Activated CD8-positive, alpha-beta memory T cell treated with anti-CD3 and anti-CD28 coated beads for 36 hours (primary cell): ENCODE measurements around the gene BLOC1S2. TPM values are rescaled to one million over a fixed set of nuclear protein-coding genes. Genes with fewer than 3 reads are reported as not detected.

Experiments used
- CTCF ChIA-PET: fragments of 350-600 bp; sonication (Branson Sonifier 250); formaldehyde crosslinking; loops from one replicate; lab custom pipeline; 2021; ENCODE audit warnings: antibody characterized with exemption; lab: Charles Lee
- POLR2A ChIA-PET: fragments of 350-600 bp; sonication (Branson Sonifier 250); formaldehyde crosslinking; loops from one replicate; lab custom pipeline; 2021; ENCODE audit warnings: antibody characterized with exemption; lab: Charles Lee
- total RNA-seq, 2 experiments: library from RNA; stranded (reverse); gene quantifications; one replicate each; pipeline ENCODE4 v1.2.3, GENCODE V29; 2021

BLOC1S2 gene
- total RNA-seq: 10 to 100 TPM; 62.3 to 64.4 TPM

DNA sequence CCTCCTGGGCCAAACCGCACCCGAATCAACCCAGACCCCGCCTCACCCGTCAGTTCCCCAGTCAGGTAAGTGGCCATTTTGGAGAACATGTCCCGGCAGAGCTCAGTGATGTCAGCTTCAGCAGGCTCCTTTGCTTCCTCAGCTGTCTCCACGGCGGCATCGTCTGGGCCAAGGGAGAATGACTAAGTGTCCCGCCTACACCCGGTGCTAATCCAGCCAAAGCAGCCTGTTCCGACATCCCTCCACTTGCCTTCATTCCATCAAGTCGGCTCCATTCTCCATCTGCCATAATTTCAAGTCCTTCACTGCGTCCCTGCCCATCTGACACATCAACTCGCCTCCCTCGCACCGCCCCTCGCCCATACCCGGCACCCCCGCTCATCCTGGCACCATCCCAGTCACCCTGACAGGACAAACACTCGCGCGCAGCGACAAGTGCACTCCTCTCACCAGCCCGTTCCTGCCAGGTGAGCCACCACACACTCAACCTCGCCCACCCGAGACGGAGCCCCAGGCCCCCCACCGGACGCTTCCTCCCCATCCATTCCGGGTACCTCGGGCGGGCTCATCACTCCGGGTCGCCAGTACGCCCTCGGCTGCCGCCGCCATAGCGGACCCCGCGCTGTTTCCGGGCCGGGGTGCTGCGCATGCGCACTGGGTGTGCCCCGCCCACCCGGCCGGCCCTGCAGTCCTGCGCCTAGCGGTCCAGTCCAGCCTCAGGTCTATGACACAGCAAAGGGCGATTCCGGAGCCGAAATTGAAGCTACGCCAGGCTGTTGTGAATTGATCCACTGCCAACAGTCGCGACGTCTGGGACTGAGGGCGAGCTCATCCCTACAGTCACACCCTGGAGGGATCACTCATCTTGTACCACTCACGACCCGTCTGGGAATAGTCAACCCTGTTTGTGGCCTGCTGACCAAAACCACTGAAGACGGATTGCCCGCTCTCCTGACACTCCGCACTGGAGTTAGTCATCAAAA is at the start of gene BLOC1S2:
Gene BLOC1S2, minus strand, starts transcription at position 630 of the 983 bp plus-strand sequence. Its CDS starts 21 bp downstream, at position 609.
- CTCF ChIA-PET: interaction anchor here (0.9 kb wide), 1 partner anchor 11 kb away, joined by 3 read pairs; no protein-coding TSS in a partner anchor

DNA sequence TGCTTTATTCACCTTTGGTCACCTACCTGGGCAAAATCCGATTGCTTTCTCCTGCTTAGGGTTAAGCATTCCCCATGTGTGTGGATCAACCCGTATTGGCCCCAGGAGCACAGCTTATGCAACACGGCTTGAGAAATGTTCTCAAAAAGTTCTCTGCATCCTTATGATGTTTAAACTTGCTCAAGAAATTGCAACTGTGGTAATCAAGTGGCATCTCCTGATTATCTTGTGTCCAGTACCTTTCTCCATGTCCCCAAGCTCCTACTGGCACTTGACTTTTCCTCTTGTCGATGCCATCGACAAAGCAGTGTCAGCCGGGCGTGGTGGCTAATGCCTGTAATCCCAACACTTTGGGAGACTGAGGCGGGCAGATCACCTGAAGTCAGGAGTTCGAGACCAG is 48.3 kb upstream of the BLOC1S2 start:
- POLR2A ChIA-PET: no interaction called here

More for the DNA sequence above, at the start of gene BLOC1S2:
- POLR2A ChIA-PET: interaction anchor here (0.5 to 1.0 kb wide), 4 partner anchors 87 to 759 kb away, joined by 3 to 7 read pairs (median 4); partner anchors contain the start of gene HIF1AN

DNA sequence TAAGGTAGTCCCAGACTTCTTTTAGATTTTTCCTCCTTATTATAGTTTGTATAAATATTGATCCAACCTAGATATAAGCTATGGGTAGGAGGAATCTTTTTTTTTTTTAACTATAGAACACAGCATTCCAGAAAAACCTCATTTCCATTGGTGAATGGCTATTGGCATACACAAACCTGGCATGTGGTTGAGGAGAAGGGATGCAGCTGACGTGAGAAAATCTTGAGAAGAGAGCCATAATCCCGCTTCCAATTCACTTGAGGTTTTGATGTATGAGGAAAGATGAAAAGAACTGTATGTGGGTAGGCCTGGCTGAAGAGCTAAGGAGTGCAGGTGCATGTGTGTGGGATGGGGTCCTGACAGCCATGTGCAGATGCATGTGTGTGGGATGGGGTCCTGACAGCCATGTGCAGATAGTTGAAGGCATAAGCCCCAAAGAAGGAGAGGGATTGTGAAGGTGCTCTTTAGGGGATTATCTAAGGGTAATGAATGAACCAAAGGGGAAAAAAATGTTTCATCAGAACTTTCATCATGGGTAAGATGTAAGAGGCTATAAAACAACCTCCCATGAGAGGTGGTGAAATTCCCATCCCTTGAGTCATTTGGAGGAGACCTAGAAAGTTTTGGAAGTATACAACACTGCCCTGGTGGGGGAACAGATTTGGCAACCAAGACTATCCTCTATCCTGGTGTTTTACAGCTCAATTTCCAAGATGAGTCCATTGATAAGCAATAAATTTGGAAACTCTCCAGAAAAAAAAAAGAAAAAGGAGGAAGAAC is 47.4 kb upstream of the BLOC1S2 start:
- CTCF ChIA-PET: interaction anchor here (3.2 kb wide), 1 partner anchor 100 kb away, joined by 15 read pairs; no protein-coding TSS in a partner anchor
- POLR2A ChIA-PET: no interaction called here

More for the DNA sequence above, 48.3 kb upstream of the BLOC1S2 start:
- CTCF ChIA-PET: interaction anchor here (3.2 kb wide), 1 partner anchor 99 kb away, joined by 15 read pairs; no protein-coding TSS in a partner anchor

DNA sequence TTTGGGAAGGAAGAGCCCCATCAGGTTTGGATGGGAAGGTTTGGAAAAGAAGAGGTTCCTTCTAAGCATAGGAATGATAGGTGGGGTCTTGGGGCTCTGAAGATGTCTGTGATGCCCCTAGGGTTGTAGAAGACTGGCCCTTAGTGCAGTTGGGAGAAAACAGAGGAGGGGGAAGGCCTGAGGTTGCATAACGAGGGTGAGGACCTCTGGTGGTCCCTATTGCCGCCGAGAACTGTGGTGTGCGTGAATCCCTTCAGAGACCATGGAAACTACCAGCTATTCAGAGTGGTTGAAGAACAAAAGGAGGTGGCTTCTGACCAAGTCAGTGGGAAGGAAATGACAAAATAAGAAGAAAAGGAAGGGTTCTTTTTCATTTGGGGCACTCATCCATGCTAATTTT is 46.6 kb upstream of the BLOC1S2 start:
- ChIA-PET POLR2A (no interaction called here), CTCF (interaction anchor here (3.2 kb wide), 1 partner anchor 101 kb away, joined by 15 read pairs; no protein-coding TSS in a partner anchor)

DNA sequence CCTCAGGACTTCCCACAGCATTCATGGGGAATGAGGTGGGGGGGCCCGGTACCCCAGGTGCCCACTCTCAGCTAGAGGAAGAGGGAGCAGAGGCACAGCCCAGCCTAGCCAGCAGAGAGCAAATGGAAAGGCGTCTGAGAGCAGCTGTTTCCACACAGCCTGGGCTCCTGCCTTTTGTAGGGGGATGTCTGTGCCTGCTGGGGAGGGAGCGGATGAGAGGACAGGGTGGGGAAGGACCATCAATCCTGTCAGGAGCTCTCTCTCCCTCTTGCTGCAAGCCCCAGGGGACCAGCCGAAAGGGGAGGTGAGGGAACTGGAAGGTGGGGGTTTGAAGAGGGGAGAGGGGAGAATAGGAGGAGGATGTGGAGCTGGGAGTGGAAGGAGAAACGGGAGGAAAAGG is 43.6 kb upstream of the BLOC1S2 start, which contains the start of gene PKD2L1:
Gene PKD2L1, minus strand, starts transcription at position 150 of the 400 bp plus-strand sequence. Its CDS starts 125 bp downstream, at position 25.
- ChIA-PET CTCF (interaction anchor here (0.9 to 1.1 kb wide), 2 partner anchors 8 to 104 kb away, joined by 3 read pairs; no protein-coding TSS in a partner anchor), POLR2A (interaction anchor here (0.6 kb wide), 1 partner anchor 13 kb away, joined by 3 read pairs; no protein-coding TSS in a partner anchor)

DNA sequence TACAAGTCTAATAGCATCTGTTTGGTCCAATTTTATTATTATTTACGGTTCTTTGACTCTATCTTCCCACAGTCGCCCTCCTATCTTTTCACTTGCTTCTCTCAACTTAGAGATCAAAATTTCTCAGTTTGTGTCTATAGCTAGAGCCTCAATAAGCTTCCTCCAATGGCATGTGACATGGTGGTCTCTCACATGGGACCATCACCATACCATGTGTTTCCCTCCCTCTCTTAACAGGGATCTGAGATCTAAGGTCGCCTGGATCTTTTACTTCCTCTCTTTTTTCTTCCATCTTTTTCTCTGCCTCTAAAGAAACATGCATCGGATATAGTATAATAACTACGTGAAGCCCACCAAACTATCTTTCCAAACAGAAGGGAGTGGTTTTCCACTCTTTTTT is 41.7 kb upstream of the BLOC1S2 start:
- ChIA-PET CTCF (interaction anchor here (1.4 kb wide), 1 partner anchor 106 kb away, joined by 5 read pairs; no protein-coding TSS in a partner anchor), POLR2A (no interaction called here)

DNA sequence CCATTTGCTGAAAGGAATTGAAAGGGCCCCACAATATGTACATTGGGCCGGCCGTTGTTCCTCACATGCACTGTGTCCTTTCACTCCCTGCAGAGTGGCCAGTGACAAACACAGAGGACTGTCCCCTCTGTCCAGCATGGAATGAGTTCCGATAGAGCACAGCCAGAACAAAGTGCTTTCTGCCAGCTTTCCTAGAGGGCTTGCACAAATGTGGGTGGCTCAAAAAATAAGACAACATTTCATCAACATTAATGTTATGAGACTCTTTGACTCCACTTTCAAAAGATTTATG is 41.2 kb upstream of the BLOC1S2 start:
- CTCF ChIA-PET: interaction anchor here (1.4 to 1.7 kb wide), 2 partner anchors 10 to 106 kb away, joined by 5 to 7 read pairs; no protein-coding TSS in a partner anchor
- POLR2A ChIA-PET: no interaction called here

DNA sequence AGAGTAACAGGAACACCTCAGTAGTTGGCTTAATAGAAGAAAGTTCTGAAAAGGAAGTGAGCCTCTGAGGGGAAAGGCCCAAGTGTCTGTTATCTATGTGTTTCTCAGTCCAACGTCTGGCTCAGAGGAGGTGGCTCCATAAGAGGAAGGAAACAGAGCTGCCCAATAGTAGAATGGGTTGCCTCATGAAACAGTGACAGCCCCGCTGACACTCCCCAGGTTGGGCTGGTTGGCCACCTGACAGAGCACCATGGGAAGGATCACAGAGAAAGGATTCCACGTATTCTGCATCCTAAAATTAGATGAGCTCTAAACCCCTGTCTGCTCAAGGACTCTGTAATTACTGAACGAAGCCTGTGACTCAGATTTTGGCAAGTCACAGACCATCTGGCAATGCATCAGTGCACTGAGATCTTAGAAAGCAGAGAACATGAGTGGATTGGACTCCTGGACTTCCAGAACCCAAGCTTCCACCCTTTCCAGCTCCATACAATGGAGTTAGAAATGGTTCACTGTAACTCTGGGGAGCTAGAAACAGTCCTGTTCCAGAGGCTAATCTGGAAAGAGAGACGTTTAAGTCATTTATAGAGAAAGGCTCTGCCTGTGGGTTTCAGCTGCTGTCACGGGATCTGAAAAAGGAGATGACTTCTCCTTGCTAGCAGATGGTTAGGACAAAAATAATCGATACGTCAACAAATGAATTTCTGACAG is 40.7 kb upstream of the BLOC1S2 start:
- ChIA-PET CTCF (interaction anchor here (1.4 to 1.7 kb wide), 2 partner anchors 11 to 107 kb away, joined by 5 to 7 read pairs; no protein-coding TSS in a partner anchor), POLR2A (no interaction called here)

DNA sequence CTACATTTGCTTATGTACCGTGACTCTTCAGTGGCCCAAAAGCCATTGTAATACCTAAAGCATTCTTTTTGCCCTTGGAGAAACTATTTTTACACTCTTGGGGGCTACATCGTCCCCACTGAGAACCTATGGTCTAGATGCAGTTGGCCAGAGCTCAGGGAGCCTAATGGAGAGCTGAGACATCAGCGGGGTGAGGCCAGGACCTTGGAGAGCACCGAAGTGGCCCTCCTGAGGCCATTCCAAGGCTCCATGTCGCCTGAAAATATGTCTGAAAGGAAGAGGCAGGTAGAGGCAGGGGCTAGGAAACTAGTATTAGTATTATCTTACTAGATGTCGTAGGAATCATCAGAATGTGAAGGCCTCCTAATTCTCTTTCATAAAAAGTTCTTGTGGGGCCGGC is 38.7 kb upstream of the BLOC1S2 start:
- POLR2A ChIA-PET: no interaction called here

DNA sequence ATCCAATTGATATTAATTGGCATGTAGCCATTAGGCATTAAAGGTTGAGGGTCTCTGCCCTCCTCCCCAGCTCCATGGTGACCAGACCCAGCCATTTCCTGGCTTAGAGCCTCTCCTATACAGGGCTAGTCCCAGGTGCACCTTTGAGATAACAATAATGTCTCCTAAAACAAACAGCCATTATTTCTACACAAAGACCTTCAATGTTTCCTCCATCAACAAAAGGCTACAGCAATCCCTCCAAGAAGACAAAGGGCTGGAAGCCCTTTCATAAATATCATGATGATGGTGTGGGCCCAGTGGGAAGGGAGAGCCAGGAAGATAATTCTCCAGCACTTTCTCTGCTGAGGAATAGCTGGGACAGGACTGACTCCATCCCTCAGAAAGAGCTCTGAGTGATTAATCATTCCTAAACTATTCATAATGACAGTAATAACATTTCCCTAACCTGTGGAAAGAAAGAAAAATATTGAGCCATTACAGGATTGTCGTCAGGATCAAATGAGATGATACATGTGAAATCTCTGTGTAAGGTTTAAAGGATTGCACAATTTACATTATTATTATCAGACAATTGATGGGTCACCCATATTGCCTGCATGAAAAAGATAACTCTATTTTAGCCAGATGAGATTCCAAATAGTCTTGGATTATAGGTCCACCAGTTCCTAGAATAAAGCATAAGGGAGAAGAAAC is 33.4 kb upstream of the BLOC1S2 start:
- CTCF ChIA-PET: no interaction called here
- POLR2A ChIA-PET: no interaction called here

More for the DNA sequence above, 38.7 kb upstream of the BLOC1S2 start:
- CTCF ChIA-PET: no interaction called here

DNA sequence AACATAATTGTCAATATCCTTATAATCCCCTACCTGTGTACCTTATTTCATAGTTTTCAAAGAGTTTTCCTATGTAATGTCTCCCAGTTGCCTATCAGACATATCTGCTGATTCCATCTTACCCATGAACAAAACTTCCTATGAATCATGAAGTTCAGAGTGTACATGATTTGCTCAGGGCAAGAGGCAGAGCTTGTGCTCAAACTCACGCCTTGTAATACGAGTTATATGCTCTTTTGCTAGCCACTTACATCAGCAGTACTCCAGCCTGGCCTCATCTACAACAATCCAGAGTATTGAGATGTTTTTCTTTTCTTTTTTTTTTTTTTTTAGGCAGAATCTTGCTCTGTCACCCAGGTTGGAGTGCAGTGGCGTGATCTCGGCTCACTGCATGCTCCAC is 31.7 kb upstream of the BLOC1S2 start:
- POLR2A ChIA-PET: no interaction called here
- CTCF ChIA-PET: interaction anchor here (0.7 to 0.8 kb wide), 2 partner anchors 46 to 362 kb away, joined by 3 to 4 read pairs; no protein-coding TSS in a partner anchor

DNA sequence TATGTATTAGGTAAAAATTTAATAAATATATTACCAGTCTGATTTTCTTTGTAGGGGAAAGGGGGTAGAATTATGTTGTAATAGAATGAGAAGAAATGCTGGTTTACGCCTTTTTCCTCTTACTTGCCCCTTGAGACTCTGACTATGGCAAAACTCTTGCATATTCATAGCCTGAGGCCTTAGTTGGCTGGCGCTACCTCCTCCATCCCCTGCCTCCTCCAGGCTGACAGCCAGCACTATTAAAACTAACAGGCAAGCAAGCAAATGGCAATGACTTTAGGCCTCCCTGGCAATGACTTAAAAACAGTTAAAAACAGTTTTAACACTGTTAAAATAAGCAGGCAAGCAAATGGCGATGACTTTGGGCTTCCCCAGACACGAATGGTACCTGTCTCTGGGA is 29.1 kb upstream of the BLOC1S2 start:
- ChIA-PET POLR2A (no interaction called here), CTCF (no interaction called here)

DNA sequence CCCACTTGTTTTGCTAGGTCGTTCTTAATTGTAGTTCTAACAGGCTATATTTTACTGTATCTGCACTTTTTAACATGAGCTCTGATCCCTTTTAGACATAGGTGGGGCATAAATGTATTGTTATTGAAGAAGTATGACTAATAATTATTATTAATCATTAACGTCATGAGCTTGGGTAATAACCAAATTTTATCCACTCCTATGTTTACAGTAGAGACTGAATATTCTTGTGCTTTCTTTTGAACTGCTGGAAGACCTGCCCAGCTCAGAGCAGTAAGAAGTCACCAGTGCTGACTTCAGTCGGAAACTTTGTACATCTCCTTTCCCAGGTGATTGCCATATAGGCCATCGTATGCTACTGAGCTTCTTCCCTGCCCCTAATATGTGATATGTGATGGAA is 24.8 kb upstream of the BLOC1S2 start:
- ChIA-PET POLR2A (no interaction called here), CTCF (no interaction called here)

DNA sequence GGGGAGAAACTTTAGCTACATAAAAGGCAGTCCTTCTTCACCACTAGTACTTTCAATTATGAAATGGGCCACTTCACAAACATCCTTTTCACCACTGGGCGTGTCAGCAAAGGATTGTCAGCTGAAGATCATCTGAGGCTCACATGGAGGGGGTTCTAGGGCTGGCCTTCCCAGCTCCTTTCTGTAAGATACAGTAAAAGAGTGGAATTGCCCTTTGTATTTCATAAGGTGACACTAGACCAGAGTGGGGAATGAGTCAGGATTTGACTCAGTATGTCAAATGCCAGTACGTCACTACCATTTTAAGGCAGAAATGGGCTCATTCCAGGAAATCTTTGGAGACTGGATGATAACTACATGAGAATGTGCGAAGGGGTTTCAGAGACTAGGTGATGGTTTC is 21.2 kb upstream of the BLOC1S2 start:
- POLR2A ChIA-PET: interaction anchor here (0.6 kb wide), 1 partner anchor 16 kb away, joined by 17 read pairs; no protein-coding TSS in a partner anchor
- CTCF ChIA-PET: no interaction called here

DNA sequence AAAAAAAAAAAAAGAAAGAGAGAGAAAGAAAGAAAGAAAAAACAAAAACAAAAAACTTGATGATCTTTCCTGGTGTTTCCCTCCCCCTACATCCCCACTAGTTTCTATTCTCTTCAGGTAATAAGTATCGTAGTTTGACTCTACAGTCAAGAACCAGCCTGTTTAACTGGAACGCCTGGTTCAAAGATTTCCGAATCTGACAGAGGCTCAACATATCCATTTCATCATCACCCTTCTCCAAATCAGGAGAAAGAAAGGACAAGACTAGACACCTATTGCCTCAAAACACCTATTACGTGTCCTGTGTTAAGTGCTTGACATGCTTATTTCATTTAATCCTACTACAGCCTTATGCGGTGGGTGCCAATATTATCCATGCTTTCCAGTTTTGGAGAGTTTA is 20.4 kb upstream of the BLOC1S2 start:
- POLR2A ChIA-PET: no interaction called here

DNA sequence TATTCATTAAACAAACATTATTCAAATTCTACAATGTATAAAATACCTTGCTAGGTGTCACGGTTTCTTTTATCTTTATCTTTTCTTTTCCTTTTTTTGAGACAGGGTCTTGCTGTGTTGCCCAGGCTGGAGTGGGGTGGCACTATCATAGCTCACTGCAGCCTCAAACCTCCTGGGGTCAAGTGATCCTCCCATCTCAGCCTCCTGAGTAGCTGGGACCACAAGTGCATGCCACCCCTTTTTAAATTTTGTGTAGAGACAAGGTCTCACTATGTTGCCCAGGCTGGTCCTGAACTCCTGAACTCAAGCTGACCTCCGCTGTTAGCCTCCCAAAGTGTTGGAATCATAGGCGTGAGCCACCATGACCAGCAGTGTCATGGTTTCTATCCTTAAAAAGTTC is 17.9 kb upstream of the BLOC1S2 start:
- ChIA-PET POLR2A (no interaction called here), CTCF (no interaction called here)

More for the DNA sequence above, 20.4 kb upstream of the BLOC1S2 start:
- CTCF ChIA-PET: no interaction called here

DNA sequence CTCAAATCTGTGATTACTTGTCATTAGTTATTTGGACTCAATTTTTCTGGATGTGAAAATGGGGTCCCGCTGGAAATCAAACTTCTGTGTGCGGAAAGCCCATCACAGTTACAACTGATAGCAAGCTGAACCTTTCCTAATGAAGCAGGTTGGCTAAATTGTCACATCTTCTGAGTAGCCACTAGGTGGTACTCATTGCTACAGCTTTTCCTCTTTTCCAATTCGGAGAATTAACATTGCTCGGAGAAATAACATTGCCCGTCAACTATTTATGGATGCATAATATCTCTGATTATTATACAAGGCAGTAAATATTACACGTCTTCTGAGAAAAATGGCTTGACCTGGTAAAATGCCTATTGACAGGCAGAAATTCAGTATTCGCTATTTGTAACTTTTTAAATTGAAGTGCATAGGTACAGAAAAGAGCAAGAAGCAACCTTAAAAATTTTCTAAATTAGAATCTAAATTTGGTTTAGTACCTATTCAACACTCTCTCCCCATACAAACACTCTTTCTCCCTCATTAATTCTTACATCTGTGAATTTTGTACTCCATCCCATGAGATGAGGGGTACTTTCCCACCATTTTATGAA is 17.3 kb upstream of the BLOC1S2 start:
- ChIA-PET CTCF (interaction anchor here (0.9 kb wide), 1 partner anchor 130 kb away, joined by 3 read pairs; no protein-coding TSS in a partner anchor), POLR2A (no interaction called here)
